HG03039 (cell line): ENCODE results near the gene LAMA3.

Experiments
- ATAC-seq: cut with Tn5 transposase; IDR thresholded peaks from one replicate; pipeline ENCODE4 v1.9.1; 2021; ENCODE audit warnings: mild to moderate bottlenecking, moderate library complexity; ENCODE audit not compliant: unreplicated experiment

LAMA3 gene

GRCh38 chr18:23772327-23773024, 83.2 kb downstream of the LAMA3 start:
- no peak for ATAC-seq

- ATAC-seq, result no peak
Measured at GRCh38 chr18:23776306-23776705, 87.1 kb downstream of the LAMA3 start.

- ATAC-seq, result no peak
Measured at GRCh38 chr18:23778828-23779227, 89.6 kb downstream of the LAMA3 start.

- ATAC-seq, result no peak
Measured at GRCh38 chr18:23779696-23780303, 90.5 kb downstream of the LAMA3 start.

- ATAC-seq, result no peak
Measured at GRCh38 chr18:23784832-23785245, 95.6 kb downstream of the LAMA3 start.

GRCh38 chr18:23793051-23793450, 103.8 kb downstream of the LAMA3 start:
- ATAC-seq, result no peak

GRCh38 chr18:23793985-23794867, 105.0 kb downstream of the LAMA3 start:
- no peak for ATAC-seq

- ATAC-seq, result no peak
Measured at GRCh38 chr18:23798249-23798648, 109.0 kb downstream of the LAMA3 start.

GRCh38 chr18:23798824-23799223, 109.6 kb downstream of the LAMA3 start:
- ATAC-seq, result no peak

GRCh38 chr18:23799540-23799939, 110.3 kb downstream of the LAMA3 start:
- ATAC-seq, result no peak

GRCh38 chr18:23800902-23801301, 111.6 kb downstream of the LAMA3 start:
- no peak for ATAC-seq

- ATAC-seq, result no peak
Measured at GRCh38 chr18:23802817-23803216, 113.6 kb downstream of the LAMA3 start.

GRCh38 chr18:23803755-23804154, 114.5 kb downstream of the LAMA3 start:
- ATAC-seq, result no peak

- ATAC-seq, result no peak
Measured at GRCh38 chr18:23805898-23806297, 116.6 kb downstream of the LAMA3 start.

GRCh38 chr18:23809415-23809814, 120.2 kb downstream of the LAMA3 start:
- ATAC-seq, result no peak

GRCh38 chr18:23810396-23810795, 121.1 kb downstream of the LAMA3 start:
- no peak for ATAC-seq

GRCh38 chr18:23811176-23811575, 121.9 kb downstream of the LAMA3 start:
- no peak for ATAC-seq

GRCh38 chr18:23812546-23813440, 123.5 kb downstream of the LAMA3 start:
- ATAC-seq, result no peak

GRCh38 chr18:23814991-23815614, 125.8 kb downstream of the LAMA3 start:
- ATAC-seq, result no peak

GRCh38 chr18:23816021-23816420, 126.8 kb downstream of the LAMA3 start:
- ATAC-seq, result no peak
